ENCODE data around the gene TBXT. TPM values are rescaled to one million over a fixed set of nuclear protein-coding genes. Genes with fewer than 3 reads are reported as not detected.

Gene TBXT
- total RNA-seq, 6 experiments from 2014 or later, result not detected

DNA sequence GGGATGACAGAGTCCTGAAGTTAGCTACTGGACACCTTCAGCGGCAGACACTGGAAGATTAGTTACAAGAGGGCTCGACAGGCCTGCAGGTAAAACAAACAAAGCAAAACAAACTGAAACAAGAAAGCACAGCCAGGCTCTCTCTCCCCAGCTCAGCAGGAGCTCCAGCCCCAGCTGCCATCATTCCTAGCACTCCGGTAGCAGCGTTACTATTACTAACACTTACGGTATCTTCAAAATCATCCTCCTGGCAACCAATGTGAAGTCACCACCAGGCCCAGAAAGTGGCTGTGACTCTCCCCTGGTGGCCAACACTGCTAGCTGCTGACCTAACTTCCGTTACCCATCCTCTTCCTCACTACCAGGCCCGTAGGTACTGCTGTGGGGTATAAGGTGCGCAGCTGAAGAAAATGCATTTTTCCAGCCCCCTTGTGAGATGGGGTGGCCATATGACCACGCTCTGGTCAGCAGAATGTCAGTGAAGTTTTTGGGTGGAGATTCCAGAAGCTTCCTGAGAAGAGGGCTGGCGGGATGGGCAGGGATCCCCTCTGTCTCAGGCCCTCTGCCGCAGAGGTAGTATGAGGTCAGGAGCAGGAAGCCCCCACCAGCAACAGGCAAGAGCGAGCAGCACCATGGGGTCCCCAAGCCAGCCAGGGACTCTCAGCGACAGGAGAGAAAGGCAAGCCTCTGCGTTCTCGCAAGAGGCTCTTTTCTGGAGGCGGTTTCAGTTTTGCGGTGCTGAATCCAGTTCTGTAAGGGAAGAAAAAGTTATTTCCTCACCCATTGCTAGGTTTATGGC is 37.4 kb upstream of the TBXT start:
- Mint-ChIP-seq H3K36me3 (ENCODE audit: low read depth) (no peaks in the 10 kb centered on the region), H3K4me3 (no peak overlapping the region), H3K27me3 (ENCODE audit: insufficient read depth) (peaks cover 7% of the 10 kb centered on the region; the same call in 1 of the 2 replicates), H3K9me3 (peaks cover 47% of the 10 kb centered on the region), H3K27ac (no peak overlapping the region), H3K4me1 (ENCODE audit: low read depth) (no peaks in the 10 kb centered on the region)
- DNase-seq, result no peak
- TF ChIP-seq, protein P1, sequence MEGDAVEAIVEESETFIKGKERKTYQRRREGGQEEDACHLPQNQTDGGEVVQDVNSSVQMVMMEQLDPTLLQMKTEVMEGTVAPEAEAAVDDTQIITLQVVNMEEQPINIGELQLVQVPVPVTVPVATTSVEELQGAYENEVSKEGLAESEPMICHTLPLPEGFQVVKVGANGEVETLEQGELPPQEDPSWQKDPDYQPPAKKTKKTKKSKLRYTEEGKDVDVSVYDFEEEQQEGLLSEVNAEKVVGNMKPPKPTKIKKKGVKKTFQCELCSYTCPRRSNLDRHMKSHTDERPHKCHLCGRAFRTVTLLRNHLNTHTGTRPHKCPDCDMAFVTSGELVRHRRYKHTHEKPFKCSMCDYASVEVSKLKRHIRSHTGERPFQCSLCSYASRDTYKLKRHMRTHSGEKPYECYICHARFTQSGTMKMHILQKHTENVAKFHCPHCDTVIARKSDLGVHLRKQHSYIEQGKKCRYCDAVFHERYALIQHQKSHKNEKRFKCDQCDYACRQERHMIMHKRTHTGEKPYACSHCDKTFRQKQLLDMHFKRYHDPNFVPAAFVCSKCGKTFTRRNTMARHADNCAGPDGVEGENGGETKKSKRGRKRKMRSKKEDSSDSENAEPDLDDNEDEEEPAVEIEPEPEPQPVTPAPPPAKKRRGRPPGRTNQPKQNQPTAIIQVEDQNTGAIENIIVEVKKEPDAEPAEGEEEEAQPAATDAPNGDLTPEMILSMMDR (IDR thresholded peaks at IDR 0.05), result no peak

DNA sequence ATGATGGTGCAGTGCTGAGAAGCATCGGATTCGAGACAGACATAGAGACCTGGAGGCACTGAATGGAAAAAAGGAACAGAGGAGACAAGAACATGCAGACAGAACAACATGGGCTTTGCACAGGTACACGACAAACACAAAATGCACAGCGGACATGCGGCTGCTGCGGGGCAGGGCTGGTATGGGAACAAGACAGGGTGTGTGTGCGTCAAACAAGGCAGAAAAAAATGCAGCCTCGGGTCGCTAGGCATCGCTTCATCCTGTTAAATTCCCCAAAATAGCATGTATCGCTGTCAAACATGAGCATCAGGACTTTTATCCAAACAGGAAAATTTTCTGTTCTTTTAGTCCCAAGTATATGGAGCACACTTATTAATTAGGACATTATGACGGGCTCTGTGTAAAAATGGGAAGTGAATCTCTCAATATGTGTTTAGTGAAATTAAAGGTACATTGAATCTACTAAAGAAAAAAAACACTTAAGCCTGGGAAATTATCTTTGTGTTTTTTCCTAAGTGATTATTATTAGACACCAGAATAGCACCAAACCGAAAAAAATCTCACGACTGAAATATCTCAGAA is 36.1 kb upstream of the TBXT start:
- peaks cover 7% of the 10 kb centered on the region; the same call in 1 of the 2 replicates for H3K27me3 Mint-ChIP-seq (ENCODE audit: insufficient read depth)
- TF ChIP-seq, protein P1 (IDR thresholded peaks at IDR 0.05), result no peak
- H3K36me3 Mint-ChIP-seq (ENCODE audit: low read depth), result no peaks in the 10 kb centered on the region
- H3K27ac Mint-ChIP-seq, result no peak overlapping the region
- no peaks in the 10 kb centered on the region for H3K4me1 Mint-ChIP-seq (ENCODE audit: low read depth)
- H3K9me3 Mint-ChIP-seq, result peaks cover 49% of the 10 kb centered on the region
- DNase-seq, result no peak
- no peak overlapping the region for H3K4me3 Mint-ChIP-seq

DNA sequence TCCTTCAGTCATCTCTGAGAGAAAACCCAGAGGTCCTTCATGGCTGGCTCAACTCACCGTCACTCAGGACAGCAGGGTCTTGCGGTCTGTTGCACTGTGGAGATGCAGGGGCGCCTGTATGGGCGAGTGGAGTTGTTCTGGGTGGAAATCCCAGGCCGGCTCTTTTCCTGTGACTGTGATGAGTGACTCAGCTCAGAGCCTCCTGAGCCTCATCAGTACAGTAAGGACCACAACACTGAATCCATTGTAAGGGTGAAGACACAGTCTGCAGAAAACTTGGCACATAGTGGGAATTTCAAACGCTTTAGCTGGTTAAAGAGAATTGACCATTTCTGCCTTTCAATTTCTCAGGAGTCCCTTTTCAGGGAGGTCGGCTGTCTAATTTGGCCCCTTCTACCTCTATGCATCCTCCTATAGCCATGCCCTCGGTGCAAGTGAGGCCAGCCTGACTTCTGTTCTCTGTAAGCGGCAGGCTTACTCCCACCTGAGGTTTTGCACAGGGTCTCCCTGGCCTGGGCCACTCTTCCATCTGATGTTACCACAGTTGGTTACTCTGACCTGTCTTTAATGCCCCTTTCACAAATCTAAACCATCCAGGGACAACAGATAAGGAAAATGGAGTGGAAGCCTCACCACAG is 35.5 kb upstream of the TBXT start:
- Mint-ChIP-seq H3K9me3 (peaks cover 49% of the 10 kb centered on the region), H3K36me3 (ENCODE audit: low read depth) (no peaks in the 10 kb centered on the region), H3K27ac (no peak overlapping the region), H3K4me1 (ENCODE audit: low read depth) (no peaks in the 10 kb centered on the region), H3K4me3 (no peak overlapping the region), H3K27me3 (ENCODE audit: insufficient read depth) (peaks cover 5% of the 10 kb centered on the region; the same call in 1 of the 2 replicates)
- TF ChIP-seq, protein P1 (IDR thresholded peaks at IDR 0.05), result no peak
- no peak for DNase-seq

DNA sequence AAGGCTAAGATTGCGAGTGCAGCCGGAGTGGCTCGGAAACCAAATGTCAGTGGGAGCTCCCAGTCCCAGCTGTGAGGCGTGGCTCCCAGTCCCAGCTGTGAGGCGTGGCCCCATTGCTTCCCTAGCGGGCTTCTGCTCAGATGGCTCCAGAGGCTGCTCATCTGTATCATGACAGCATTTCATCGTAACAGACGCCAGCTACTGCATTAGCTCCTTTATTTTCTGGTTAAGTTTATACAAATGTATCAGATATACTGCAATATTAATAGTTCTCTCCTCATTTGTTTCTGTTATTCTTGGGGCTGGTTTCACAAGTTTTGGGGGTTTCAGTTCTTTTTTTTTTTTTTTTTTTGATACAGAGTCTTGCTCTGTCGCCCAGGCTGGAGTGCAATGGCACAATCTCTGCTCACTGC is 34.7 kb upstream of the TBXT start:
- H3K27me3 Mint-ChIP-seq (ENCODE audit: insufficient read depth), result peaks cover 5% of the 10 kb centered on the region; the same call in 1 of the 2 replicates
- H3K4me3 Mint-ChIP-seq, result no peak overlapping the region
- no peaks in the 10 kb centered on the region for H3K36me3 Mint-ChIP-seq (ENCODE audit: low read depth)
- no peak overlapping the region for H3K27ac Mint-ChIP-seq
- no peak for DNase-seq
- H3K9me3 Mint-ChIP-seq, result peaks cover 47% of the 10 kb centered on the region
- no peaks in the 10 kb centered on the region for H3K4me1 Mint-ChIP-seq (ENCODE audit: low read depth)
- TF ChIP-seq, protein P1 (IDR thresholded peaks at IDR 0.05), result no peak

GRCh38 chr6:166201878-166202277 is 34.2 kb upstream of the TBXT start:
- no peaks in the 10 kb centered on the region for H3K36me3 Mint-ChIP-seq (ENCODE audit: low read depth)

More at GRCh38 chr6:166201878-166202277, 34.2 kb upstream of the TBXT start:
- DNase-seq, result no peak
- Mint-ChIP-seq H3K27me3 (ENCODE audit: insufficient read depth) (peaks cover 3% of the 10 kb centered on the region; the same call in 1 of the 2 replicates), H3K27ac (no peak overlapping the region), H3K4me3 (no peak overlapping the region), H3K9me3 (peaks cover 45% of the 10 kb centered on the region), H3K4me1 (ENCODE audit: low read depth) (no peaks in the 10 kb centered on the region)
- TF ChIP-seq, protein P1 (IDR thresholded peaks at IDR 0.05), result no peak
